ENCODE data around the gene NLRP12. TPM values are rescaled to one million over a fixed set of nuclear protein-coding genes. Genes with fewer than 3 reads are reported as not detected.

Gene NLRP12
- total RNA-seq, 1 donor from 2014 or later: not detected

DNA sequence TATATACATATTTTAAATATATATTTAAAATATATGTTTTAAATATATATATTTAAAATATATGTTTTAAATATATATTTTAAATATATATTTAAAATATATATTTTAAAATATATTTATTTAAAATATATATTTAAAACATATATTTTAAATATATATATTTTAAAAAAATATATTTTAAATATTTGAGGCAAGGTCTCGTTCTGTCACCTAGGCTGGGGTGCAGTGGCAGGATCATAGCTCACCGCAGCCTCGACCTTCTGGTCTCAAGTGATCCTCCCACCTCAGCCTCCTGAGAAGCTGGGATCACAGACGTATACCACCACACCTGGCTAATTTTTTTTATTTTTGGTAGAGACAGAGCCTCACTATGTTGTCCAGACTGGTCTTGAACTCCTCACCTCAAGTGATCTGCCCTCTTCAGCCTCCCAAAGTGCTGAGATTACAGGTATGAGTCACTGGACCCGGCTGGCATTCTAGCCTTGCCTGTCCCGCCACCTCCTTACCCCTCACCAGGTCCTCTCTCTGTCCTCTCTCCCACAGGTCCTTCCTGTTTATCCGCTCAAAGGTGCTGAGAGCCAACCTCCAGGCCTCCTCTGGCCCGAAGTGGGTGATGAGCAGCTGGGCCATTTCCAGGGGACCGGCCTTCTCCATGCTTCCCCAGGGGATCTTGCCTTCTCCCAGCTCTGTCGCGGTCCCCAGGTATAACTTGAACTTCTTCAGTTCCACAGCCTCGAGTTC lies 564 bp downstream of the NLRP12 start:
- DNase-seq (ENCODE audit: low read depth, low spot score): no peak
- H3K4me3 Mint-ChIP-seq: no peak overlapping the region
- no peaks in the 10 kb centered on the region for H3K4me1 Mint-ChIP-seq
- H3K36me3 Mint-ChIP-seq (ENCODE audit: low read depth): no peaks in the 10 kb centered on the region
- H3K27me3 Mint-ChIP-seq (ENCODE audit: low read depth): peaks cover 21% of the 10 kb centered on the region
- H3K27ac Mint-ChIP-seq (ENCODE audit: unreplicated experiment): no peak overlapping the region
- TF ChIP-seq, protein P1, sequence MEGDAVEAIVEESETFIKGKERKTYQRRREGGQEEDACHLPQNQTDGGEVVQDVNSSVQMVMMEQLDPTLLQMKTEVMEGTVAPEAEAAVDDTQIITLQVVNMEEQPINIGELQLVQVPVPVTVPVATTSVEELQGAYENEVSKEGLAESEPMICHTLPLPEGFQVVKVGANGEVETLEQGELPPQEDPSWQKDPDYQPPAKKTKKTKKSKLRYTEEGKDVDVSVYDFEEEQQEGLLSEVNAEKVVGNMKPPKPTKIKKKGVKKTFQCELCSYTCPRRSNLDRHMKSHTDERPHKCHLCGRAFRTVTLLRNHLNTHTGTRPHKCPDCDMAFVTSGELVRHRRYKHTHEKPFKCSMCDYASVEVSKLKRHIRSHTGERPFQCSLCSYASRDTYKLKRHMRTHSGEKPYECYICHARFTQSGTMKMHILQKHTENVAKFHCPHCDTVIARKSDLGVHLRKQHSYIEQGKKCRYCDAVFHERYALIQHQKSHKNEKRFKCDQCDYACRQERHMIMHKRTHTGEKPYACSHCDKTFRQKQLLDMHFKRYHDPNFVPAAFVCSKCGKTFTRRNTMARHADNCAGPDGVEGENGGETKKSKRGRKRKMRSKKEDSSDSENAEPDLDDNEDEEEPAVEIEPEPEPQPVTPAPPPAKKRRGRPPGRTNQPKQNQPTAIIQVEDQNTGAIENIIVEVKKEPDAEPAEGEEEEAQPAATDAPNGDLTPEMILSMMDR (conservative IDR thresholded peaks at IDR 0.05): no peak
- no peaks in the 10 kb centered on the region for H3K9me3 Mint-ChIP-seq

DNA sequence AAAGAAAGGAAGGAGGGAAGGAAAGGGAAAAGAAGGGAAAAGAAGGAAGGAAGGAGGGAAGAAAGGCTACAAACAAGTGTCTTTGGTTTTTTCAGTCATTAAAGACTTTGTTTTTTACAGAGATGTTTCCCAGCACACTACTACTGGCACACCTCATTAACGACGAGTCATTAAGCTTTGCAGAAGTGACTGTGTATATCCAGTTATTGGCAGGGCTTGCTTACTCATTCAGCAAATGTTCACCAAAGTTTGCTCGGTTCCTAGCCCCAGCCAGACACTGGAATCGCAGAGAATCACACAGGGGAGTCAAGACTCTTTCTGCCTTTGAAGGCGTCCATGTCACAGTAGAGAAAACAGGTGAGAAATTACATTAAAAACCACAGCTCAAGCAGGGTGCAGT lies 4.3 kb downstream of the NLRP12 start:
- H3K27ac Mint-ChIP-seq (ENCODE audit: unreplicated experiment): no peak overlapping the region
- H3K4me3 Mint-ChIP-seq: no peak overlapping the region
- H3K9me3 Mint-ChIP-seq: no peaks in the 10 kb centered on the region
- TF ChIP-seq, protein P1 (conservative IDR thresholded peaks at IDR 0.05): no peak
- DNase-seq (ENCODE audit: low read depth, low spot score): no peak
- H3K27me3 Mint-ChIP-seq (ENCODE audit: low read depth): peaks cover 12% of the 10 kb centered on the region
- no peaks in the 10 kb centered on the region for H3K4me1 Mint-ChIP-seq
- no peaks in the 10 kb centered on the region for H3K36me3 Mint-ChIP-seq (ENCODE audit: low read depth)

DNA sequence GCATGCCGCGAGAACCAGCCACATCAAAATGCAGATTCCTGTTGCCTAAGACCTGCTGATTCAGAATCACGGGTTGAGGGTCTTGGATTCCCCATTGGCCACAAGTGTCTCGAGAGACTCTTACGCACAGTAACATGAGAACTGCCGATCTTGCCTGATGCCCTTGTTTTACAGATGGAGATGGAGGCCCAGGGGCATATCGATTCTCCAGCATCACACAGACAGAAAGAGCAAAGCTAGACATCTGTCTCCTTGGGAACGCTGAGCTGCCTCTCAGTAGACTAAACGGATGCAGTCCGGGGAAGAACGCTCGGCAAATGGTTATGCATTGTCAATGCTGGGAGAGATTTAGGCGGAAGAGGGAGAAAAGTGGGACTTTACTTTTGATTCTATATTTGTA lies 5.4 kb downstream of the NLRP12 start:
- Mint-ChIP-seq H3K27ac (ENCODE audit: unreplicated experiment) (no peak overlapping the region), H3K4me1 (no peaks in the 10 kb centered on the region), H3K4me3 (no peak overlapping the region), H3K36me3 (ENCODE audit: low read depth) (no peaks in the 10 kb centered on the region), H3K27me3 (ENCODE audit: low read depth) (peaks cover 8% of the 10 kb centered on the region), H3K9me3 (no peaks in the 10 kb centered on the region)
- no peak for DNase-seq (ENCODE audit: low read depth, low spot score)
- TF ChIP-seq, protein P1 (conservative IDR thresholded peaks at IDR 0.05): no peak

DNA sequence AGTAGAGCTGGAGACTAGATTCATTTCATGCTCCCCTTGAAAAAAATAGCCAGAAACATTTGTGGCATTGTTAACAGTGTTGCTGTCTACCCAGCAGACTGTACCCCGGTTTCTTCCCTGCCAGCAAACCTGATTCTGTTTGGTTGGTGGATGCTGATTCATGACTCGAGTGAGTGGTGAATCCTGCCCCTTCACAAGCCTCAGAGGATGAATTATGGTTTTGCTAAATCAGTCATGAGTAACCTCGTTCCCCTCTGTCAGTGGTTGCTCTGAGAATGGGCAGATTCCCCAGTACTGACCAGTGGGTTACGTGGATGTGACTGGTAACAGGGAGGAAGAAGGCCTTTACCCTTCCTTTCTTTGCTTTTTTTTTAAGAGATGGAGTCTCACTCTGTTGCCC lies 10.1 kb downstream of the NLRP12 start:
- TF ChIP-seq, protein P1 (conservative IDR thresholded peaks at IDR 0.05): no peak
- H3K27ac Mint-ChIP-seq (ENCODE audit: unreplicated experiment): no peak overlapping the region

DNA sequence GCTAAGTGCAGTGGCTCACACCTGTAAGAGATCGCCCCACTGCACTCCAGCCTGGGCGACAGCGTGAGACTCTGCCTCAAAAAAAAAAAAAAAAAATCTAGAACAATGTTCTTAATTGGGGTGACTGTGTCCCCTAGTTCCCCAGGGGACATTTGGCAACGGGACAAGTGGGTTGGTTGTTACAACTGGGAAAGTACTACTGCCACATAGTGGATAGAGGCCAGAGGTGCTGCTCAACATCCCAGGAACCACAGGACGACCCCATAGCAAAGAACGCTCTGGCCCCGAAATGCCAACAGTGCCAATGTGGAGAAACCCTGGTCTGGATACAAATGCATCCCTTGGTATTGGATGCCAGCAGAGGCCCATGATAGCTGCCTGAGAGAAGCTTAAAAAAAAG lies 11.8 kb downstream of the NLRP12 start:
- Mint-ChIP-seq H3K9me3 (peaks cover 3% of the 10 kb centered on the region), H3K36me3 (ENCODE audit: low read depth) (no peaks in the 10 kb centered on the region), H3K4me1 (no peaks in the 10 kb centered on the region), H3K4me3 (no peak overlapping the region), H3K27me3 (ENCODE audit: low read depth) (no peaks in the 10 kb centered on the region), H3K27ac (ENCODE audit: unreplicated experiment) (no peak overlapping the region)
- DNase-seq (ENCODE audit: low read depth, low spot score): no peak
- TF ChIP-seq, protein P1 (conservative IDR thresholded peaks at IDR 0.05): peak; percentile 41

More for the DNA sequence above, 10.1 kb downstream of the NLRP12 start:
- Mint-ChIP-seq H3K36me3 (ENCODE audit: low read depth) (no peaks in the 10 kb centered on the region), H3K4me1 (no peaks in the 10 kb centered on the region), H3K27me3 (ENCODE audit: low read depth) (no peaks in the 10 kb centered on the region), H3K9me3 (no peaks in the 10 kb centered on the region), H3K4me3 (no peak overlapping the region)
- no peak for DNase-seq (ENCODE audit: low read depth, low spot score)

All from neural crest cell (in vitro differentiated cells).